IPS-20b (cell line): ENCODE data around the gene CTSO.

Experiments
- H3K27ac ChIP-seq: one replicate; pipeline ENCODE4 v1.5.1; 2013; ENCODE audit warnings: low read length
- H3K27me3 ChIP-seq: 2 replicates; pipeline ENCODE4 v1.6.1; 2013; ENCODE audit warnings: mild to moderate bottlenecking, low read length, inconsistent platforms; ENCODE audit not compliant: insufficient read depth
- H3K36me3 ChIP-seq: 2 replicates; pipeline ENCODE4 v1.6.1; 2013; ENCODE audit warnings: low read depth, mild to moderate bottlenecking, inconsistent platforms, low read length, moderate library complexity; ENCODE audit not compliant: insufficient read depth
- H3K4me1 ChIP-seq: 2 replicates; pipeline ENCODE4 v1.6.1; 2013; ENCODE audit warnings: mild to moderate bottlenecking, control low read depth, inconsistent platforms, low read length, moderate library complexity; ENCODE audit not compliant: insufficient read depth
- H3K4me3 ChIP-seq: 2 replicates; pipeline ENCODE4 v1.5.1; 2013; ENCODE audit warnings: mild to moderate bottlenecking, low read length, inconsistent platforms
- H3K9ac ChIP-seq: 2 replicates; pipeline ENCODE4 v1.6.1; 2013; ENCODE audit warnings: low read depth, mild to moderate bottlenecking, inconsistent platforms, low read length, moderate library complexity
- H3K9me3 ChIP-seq: 2 replicates; pipeline ENCODE4 v1.6.1; 2013; ENCODE audit warnings: mild to moderate bottlenecking, low read depth, low read length, inconsistent platforms; ENCODE audit not compliant: insufficient read depth

The CTSO gene

DNA sequence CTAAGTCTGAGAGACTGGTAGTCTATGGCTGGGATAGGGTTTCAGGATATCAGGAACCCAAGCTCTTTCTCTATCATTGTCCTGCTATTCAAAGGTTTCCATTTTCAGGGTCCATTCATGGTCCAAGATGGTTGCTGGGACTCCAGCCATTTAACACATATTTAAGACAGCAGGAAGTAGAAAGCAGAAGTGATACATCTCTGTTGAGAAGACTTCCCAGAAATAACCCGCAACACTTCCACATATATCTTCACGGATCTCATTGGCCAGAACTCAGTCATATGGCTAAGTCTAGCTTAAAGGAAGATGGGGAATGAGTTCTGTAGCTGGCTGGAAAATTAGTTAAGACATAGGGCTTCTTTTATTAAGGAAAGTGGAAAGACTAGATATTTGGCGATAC is 23.8 kb downstream of the CTSO start:
- H3K36me3 ChIP-seq: no peaks in the 10 kb centered on the region
- H3K4me3 ChIP-seq: no peak overlapping the region
- H3K9me3 ChIP-seq: peaks cover 15% of the 10 kb centered on the region
- H3K27me3 ChIP-seq: no peaks in the 10 kb centered on the region
- no peak overlapping the region for H3K9ac ChIP-seq
- no peaks in the 10 kb centered on the region for H3K4me1 ChIP-seq
- H3K27ac ChIP-seq: no peak overlapping the region

DNA sequence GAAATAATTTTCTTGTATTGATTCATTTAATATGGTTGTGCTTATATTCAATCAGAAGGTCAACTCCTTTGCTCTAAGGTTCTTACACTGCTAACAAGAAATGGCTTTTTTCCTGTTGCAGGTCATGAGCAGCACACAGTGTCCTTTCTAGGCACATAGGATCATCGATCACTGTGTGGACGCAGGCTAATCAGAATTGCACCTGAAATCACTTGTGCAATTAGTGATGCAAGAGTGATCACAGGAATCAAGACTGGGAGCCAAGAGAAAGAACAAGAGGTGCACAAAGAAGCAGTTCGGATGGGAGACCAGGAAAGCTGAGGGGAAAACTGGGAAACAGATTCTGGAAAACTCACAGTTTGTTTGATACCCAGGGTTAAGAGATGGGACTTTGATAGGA is 29.0 kb downstream of the CTSO start:
- Histone ChIP-seq H3K4me1 (no peaks in the 10 kb centered on the region), H3K9ac (no peak overlapping the region), H3K4me3 (no peak overlapping the region), H3K9me3 (peaks cover 10% of the 10 kb centered on the region), H3K36me3 (no peaks in the 10 kb centered on the region), H3K27ac (no peak overlapping the region), H3K27me3 (no peaks in the 10 kb centered on the region)

DNA sequence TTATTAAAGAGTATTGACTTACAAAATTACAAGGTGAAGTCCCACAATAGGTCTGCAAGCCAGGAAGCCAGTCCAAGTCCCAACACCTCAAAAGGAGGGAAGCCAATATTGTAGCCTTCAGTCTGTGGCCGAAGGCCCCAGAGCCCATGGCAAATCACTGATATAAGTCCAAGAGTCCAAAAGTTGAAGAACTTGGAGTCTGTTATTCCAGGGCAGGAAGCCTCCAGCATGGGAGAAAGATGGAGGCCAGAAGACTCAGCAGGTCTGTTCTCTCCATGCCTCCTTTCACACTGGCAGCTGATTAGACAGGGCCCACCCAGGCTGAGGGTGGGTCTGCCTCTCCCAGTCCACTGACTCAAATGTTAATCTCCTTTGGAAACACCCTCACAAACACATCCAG is 32.1 kb downstream of the CTSO start:
- H3K27ac ChIP-seq: no peak overlapping the region
- H3K36me3 ChIP-seq: no peaks in the 10 kb centered on the region
- no peak overlapping the region for H3K9ac ChIP-seq
- no peaks in the 10 kb centered on the region for H3K27me3 ChIP-seq
- H3K4me3 ChIP-seq: no peak overlapping the region
- no peaks in the 10 kb centered on the region for H3K4me1 ChIP-seq
- H3K9me3 ChIP-seq: no peaks in the 10 kb centered on the region

DNA sequence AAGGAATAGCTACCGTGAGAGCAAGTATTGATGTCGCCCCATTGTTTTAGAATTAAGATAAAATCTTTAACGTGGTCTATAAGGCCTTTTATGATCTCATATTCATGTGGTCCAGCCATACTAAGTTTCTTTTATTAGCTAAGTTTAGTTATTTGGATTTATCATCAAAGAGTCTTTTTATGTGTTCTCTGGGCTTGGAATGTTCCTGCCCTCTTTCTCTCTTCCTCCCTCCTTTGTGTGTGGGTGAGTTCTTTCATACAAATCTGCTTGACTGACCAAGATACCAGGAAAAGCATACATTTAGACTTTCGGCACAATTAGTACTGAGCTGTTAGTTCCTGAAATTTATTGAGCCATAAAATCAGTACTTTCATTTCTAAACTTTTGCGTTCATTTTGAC is 38.9 kb downstream of the CTSO start:
- Histone ChIP-seq H3K36me3 (no peaks in the 10 kb centered on the region), H3K27me3 (no peaks in the 10 kb centered on the region), H3K4me1 (no peaks in the 10 kb centered on the region), H3K4me3 (no peak overlapping the region), H3K27ac (no peak overlapping the region), H3K9me3 (no peaks in the 10 kb centered on the region), H3K9ac (no peak overlapping the region)

GRCh38 chr4:155911905-155912304 is 41.8 kb downstream of the CTSO start:
- no peak overlapping the region for H3K9ac ChIP-seq
- no peak overlapping the region for H3K27ac ChIP-seq
- no peaks in the 10 kb centered on the region for H3K27me3 ChIP-seq
- no peak overlapping the region for H3K4me3 ChIP-seq
- H3K9me3 ChIP-seq: no peaks in the 10 kb centered on the region
- no peaks in the 10 kb centered on the region for H3K4me1 ChIP-seq
- no peaks in the 10 kb centered on the region for H3K36me3 ChIP-seq

DNA sequence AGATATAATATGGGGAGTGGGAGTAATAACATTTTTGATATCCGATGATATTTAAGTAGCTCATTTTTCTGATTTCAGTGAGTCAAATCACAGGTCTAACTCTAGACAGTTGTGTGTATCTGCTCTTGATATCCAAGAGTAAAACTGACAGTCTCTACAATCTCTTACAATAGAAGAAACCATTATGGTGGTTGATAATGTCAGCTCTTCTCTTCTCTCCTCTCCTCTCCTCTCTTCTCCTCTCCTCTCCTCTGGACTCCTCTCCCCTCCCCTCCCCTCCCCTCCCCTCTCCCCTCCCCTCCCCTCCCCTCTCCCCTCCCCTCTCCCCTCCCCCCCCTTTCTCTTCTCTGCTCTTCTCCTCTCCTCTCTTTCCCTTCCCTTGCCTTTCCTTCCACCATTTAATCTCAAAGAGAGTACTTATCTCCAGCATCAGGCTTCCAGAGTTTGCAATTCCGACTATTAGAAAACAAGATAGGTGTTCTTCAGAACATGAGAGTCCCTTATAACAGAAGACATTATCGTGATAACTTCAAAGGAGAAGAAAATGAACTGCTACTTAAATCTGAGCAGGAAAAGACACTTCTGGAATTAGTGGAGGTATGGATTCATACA is 43.9 kb downstream of the CTSO start:
- no peaks in the 10 kb centered on the region for H3K4me1 ChIP-seq
- H3K27ac ChIP-seq: no peak overlapping the region
- H3K9me3 ChIP-seq: no peaks in the 10 kb centered on the region
- no peak overlapping the region for H3K4me3 ChIP-seq
- H3K27me3 ChIP-seq: no peaks in the 10 kb centered on the region
- H3K36me3 ChIP-seq: no peaks in the 10 kb centered on the region
- H3K9ac ChIP-seq: no peak overlapping the region

DNA sequence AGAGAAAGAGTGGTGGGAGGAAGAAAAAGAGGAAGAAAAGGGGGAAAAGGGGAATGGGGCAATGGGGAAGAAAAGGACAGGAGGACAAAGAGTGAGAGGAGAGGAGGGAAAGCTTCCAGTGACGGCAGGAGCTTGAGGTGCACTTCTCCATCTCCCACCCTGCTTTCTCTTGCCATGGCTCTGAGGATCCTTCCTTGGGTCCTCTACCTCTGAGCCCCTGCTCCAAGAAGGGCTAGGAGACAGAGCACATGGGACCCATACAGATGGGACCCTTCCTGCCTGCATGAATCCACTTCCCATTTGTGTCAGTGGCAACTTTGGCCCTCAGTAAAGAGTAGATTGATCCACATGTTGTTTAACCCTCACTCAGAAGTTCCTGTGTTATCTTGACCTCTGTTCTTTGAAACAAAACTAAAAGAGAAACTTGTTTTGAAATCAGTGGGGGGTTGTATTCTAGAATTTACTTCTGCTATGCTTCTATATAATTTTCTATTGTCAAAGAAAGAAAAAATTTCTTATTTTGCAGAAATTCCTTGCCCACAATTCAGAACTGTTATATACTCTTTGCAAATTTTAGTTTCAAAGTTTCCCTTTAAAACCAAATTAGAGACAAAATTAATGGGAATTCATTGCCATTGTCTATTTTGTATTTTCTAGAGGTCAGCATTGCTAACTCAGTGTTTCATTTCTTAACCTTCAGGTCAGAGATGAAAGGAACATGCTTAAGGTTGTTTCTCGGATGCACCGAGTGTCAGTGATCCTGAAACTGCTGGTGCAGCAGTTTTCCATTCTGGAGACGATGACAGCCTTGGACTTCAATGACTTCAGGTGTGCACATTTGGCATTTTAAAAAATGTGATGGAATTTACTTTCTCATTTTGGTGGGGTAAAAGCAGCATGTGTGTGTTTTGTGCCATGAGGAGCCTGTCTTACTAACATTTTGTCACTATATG is 45.2 kb downstream of the CTSO start:
- Histone ChIP-seq H3K4me1 (no peaks in the 10 kb centered on the region), H3K4me3 (no peak overlapping the region), H3K36me3 (no peaks in the 10 kb centered on the region), H3K9ac (no peak overlapping the region), H3K9me3 (no peaks in the 10 kb centered on the region), H3K27ac (no peak overlapping the region), H3K27me3 (no peaks in the 10 kb centered on the region)

DNA sequence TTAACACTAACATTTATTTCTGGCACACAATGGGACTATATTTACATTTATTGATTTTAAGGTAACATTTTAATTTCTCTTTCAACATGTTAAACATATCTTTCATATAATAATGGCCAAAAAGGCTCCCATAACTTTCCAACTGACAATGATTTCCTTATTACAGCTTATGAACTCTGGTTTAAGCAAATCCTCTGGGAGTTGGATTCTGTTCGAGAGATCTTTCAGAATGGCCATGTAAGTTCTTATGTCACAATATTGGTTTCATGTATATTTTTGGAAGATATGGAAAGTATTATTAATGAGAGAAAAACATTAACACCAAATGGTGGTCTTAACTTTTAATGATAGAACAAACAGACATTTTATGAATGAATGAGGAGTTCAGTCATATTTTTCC is 46.1 kb downstream of the CTSO start:
- no peak overlapping the region for H3K27ac ChIP-seq

DNA sequence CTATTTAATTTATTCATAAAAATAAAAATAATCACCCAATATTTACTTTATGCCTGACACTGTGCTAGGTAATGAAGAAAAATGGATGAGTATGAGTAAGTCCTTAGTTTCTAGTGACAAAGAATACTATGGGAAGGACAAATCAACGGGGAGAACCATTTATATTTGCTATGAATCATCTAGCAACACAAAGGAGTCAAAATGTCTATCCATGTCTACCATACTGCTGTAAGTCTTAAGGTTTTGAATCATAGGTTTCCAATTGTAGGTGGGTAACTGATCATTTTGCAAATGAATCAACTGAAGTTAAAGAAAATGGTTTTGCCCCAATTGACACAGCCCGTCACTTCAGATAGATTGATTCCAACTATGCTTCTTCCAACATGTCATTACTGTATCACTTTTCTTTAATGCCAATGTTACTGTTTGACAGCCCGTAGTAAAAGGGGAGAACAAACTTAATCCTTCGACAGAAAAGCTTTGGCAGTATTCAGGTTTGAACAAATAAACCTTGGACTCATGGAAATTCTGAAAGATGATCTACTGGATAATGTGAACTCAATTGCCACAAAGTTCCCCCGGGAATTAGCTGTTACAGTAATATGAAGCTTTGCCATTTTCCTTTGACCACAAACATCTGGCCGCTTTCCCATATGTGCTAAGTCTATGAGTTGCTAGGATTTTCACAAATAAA is 47.0 kb downstream of the CTSO start:
- Histone ChIP-seq H3K27me3 (no peaks in the 10 kb centered on the region), H3K36me3 (no peaks in the 10 kb centered on the region), H3K4me3 (no peak overlapping the region), H3K9ac (no peak overlapping the region), H3K9me3 (no peaks in the 10 kb centered on the region), H3K4me1 (no peaks in the 10 kb centered on the region), H3K27ac (no peak overlapping the region)

More for the DNA sequence above, 46.1 kb downstream of the CTSO start:
- Histone ChIP-seq H3K9me3 (no peaks in the 10 kb centered on the region), H3K36me3 (no peaks in the 10 kb centered on the region), H3K27me3 (no peaks in the 10 kb centered on the region), H3K4me1 (no peaks in the 10 kb centered on the region), H3K4me3 (no peak overlapping the region), H3K9ac (no peak overlapping the region)

- Histone ChIP-seq H3K27ac (no peak overlapping the region), H3K4me3 (no peak overlapping the region), H3K27me3 (no peaks in the 10 kb centered on the region), H3K36me3 (no peaks in the 10 kb centered on the region), H3K9ac (no peak overlapping the region), H3K9me3 (no peaks in the 10 kb centered on the region), H3K4me1 (peaks cover 6% of the 10 kb centered on the region; the same call in 1 of the 2 replicates)
These were observed 49.3 kb downstream of the CTSO start for GRCh38 chr4:155904331-155904730.

- Histone ChIP-seq H3K27me3 (no peaks in the 10 kb centered on the region), H3K9me3 (no peaks in the 10 kb centered on the region; the same call in 1 of the 2 replicates), H3K4me1 (peaks cover 6% of the 10 kb centered on the region; the same call in 1 of the 2 replicates), H3K9ac (no peak within 1 kb of the TSS), H3K27ac (no peak within 1 kb of the TSS), H3K36me3 (no peaks in the 10 kb centered on the region), H3K4me3 (no peak within 1 kb of the TSS)
These were observed 50.2 kb downstream of the CTSO start, which contains the start of gene TDO2 for GRCh38 chr4:155903453-155903852. Gene TDO2 (plus strand): TSS chr4:155903696. CDS start chr4:155903759, 63 bp downstream.
